Measurements from ENCODE around the gene VSTM4.

VSTM4 gene

DNA sequence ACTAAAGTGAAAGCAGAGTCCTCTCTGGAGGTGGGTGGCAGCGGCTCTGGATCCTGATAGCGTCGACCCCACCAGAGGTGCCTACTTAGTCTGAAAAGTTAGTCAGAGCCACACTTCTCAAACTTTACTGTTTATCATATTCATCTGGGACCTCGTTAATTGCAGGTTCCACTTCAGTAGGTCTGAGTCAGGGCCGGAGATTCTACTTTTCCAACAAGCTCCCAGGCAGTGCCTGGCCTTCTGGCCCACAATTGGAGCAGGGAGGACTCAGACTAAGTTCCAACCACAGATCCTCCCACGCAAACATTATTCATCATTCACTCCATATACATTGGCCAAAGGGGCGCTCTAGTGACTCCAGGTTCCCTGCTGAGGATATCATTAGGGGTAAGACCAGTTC is 78.1 kb downstream of the VSTM4 start:
- peak; percentile 14 for DNase-seq (ENCODE audit: low read depth)
- H3K4me3 ChIP-seq (ENCODE audit: low read depth, low read length), result no peak overlapping the region
- TF ChIP-seq, protein P1, sequence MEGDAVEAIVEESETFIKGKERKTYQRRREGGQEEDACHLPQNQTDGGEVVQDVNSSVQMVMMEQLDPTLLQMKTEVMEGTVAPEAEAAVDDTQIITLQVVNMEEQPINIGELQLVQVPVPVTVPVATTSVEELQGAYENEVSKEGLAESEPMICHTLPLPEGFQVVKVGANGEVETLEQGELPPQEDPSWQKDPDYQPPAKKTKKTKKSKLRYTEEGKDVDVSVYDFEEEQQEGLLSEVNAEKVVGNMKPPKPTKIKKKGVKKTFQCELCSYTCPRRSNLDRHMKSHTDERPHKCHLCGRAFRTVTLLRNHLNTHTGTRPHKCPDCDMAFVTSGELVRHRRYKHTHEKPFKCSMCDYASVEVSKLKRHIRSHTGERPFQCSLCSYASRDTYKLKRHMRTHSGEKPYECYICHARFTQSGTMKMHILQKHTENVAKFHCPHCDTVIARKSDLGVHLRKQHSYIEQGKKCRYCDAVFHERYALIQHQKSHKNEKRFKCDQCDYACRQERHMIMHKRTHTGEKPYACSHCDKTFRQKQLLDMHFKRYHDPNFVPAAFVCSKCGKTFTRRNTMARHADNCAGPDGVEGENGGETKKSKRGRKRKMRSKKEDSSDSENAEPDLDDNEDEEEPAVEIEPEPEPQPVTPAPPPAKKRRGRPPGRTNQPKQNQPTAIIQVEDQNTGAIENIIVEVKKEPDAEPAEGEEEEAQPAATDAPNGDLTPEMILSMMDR (conservative IDR thresholded peaks at IDR 0.05; ENCODE audit: low read depth, low read length), result no peak

DNA sequence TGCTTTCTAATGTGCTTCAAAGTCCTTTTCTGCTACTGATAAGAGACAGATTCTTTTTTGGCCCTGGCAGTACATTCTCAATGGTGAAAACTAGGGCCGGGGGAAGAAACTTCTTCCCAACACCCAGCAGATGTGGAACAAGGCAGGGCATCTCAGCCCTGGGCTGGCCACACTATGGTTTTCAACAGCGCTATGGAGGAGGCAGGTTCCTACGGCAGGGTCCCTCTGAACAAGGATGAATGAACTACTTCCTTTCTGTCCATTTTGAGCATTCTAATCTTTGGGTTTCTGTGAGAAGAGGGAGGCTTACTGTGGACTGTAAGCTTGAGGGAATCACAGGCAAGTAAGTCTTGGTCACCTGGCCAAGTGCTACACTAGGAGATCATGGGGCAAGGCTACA is 78.7 kb downstream of the VSTM4 start:
- no peak for DNase-seq (ENCODE audit: low read depth)
- no peak overlapping the region for H3K4me3 ChIP-seq (ENCODE audit: low read depth, low read length)
- TF ChIP-seq, protein P1 (conservative IDR thresholded peaks at IDR 0.05; ENCODE audit: low read depth, low read length), result no peak

DNA sequence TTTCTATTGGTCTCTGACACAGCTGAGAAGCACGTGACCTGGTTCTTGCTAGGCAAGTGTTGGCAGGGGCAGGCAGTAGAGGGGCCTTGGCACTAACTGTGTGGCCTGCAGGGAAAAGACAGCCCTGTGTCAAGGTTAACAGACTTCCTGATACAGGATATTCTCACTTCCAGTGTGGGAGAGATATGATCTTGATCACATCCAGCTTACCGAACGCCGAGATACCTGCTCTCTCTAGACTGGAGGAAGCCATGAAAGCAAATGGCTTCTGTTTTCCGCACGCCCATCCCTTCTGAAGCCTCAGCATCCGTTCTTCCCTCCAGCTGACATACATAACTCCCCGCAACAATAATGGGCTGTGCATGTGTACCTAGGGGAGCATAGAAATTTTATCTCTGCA is 79.4 kb downstream of the VSTM4 start:
- H3K4me3 ChIP-seq (ENCODE audit: low read depth, low read length), result no peak overlapping the region
- TF ChIP-seq, protein P1 (conservative IDR thresholded peaks at IDR 0.05; ENCODE audit: low read depth, low read length), result no peak
- DNase-seq (ENCODE audit: low read depth), result no peak

DNA sequence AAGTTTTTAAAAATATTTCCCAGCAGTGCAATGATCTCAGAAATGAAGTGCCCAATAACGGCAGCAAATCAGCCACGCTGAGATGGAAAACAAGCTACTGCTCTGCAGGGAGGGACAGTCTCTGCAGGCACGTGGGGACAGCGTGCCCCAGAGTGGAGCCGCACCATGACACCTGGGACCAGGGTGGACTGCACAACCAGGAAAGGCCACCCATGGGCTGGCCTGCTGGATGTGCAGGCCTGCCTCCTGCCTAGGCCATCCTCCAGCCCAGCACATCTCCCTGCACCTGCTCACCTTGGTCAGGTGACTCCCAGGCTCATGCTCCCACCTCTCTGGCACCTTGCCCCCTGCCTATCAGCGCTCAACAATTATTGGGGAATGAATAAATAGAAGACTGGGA is 80.4 kb downstream of the VSTM4 start:
- no peak for DNase-seq (ENCODE audit: low read depth)
- TF ChIP-seq, protein P1 (conservative IDR thresholded peaks at IDR 0.05; ENCODE audit: low read depth, low read length), result no peak

DNA sequence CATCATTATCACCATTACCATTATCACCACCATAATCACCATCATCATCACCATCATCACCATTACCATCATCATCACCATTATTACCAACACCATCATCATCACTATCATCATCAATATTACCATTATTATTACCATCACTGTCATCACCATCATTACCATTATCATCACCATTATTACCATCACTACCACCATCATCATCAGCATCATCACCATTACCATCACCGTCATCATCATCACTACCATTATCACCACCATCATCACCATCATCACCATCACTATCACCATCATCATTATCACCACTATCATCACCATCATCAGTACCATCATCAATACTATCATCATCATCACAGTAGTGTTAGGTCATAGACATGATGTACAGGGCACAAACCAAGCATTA is 81.4 kb downstream of the VSTM4 start:
- no peak for DNase-seq (ENCODE audit: low read depth)
- H3K4me3 ChIP-seq (ENCODE audit: low read depth, low read length), result no peak overlapping the region
- TF ChIP-seq, protein P1 (conservative IDR thresholded peaks at IDR 0.05; ENCODE audit: low read depth, low read length), result no peak

More for the DNA sequence above, 80.4 kb downstream of the VSTM4 start:
- no peak overlapping the region for H3K4me3 ChIP-seq (ENCODE audit: low read depth, low read length)

DNA sequence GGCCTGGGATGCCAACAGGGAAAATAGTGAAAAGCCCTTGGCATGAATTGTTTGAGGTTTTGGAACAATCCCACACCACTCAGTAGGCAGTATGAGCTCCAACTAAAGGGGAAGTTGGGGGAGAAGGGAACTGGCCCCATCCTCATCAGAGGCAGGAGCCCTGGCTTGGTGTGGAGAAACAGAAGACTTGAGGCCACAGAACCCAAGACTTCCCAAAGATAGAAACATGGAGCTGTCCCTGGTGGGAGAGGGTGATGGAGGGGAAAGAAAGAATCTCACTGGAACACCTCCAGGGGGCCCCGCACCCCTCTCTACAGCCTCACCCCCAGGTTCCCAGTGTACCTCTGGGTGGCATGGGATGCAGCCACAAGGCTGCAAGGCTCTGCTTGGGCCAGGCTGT is 85.7 kb downstream of the VSTM4 start:
- TF ChIP-seq, protein P1 (conservative IDR thresholded peaks at IDR 0.05; ENCODE audit: low read depth, low read length), result no peak
- DNase-seq (ENCODE audit: low read depth), result no peak
- no peak overlapping the region for H3K4me3 ChIP-seq (ENCODE audit: low read depth, low read length)

DNA sequence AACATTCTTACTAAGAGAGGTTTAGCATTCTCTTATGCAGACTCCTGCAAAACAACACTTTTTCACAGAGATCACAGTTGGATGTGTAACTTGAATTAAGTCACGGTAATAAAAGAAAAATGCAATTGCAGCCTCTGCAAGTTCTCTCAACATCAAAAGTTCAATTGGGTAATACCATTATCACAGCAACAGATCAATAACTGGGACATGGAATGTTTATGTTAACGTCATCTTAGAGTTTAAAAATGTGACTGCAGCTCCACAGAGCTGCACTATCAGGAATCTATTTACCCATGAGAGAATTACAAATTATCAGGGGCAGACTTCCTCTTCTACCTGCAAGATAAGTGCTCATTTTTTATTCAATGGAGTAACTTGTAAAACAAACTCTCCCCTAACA is 86.7 kb downstream of the VSTM4 start:
- no peak overlapping the region for H3K4me3 ChIP-seq (ENCODE audit: low read depth, low read length)
- TF ChIP-seq, protein P1 (conservative IDR thresholded peaks at IDR 0.05; ENCODE audit: low read depth, low read length), result no peak
- DNase-seq (ENCODE audit: low read depth), result no peak
